Astrocyte (in vitro differentiated cells and primary cell): ENCODE measurements around the gene HES1. TPM values are rescaled to one million over a fixed set of nuclear protein-coding genes. Genes with fewer than 3 reads are reported as not detected.

ENCODE experiments used
- DNase-seq: peaks from one replicate; pipeline ENCODE4 v3.0.0-alpha.2; 2010; ENCODE audit warnings: low read depth
- FAIRE-seq: peaks from 2 replicates; lab custom pipeline; 2011; peaks lifted over from hg19 to GRCh38; lab: Jason Lieb, UNC
- H2AFZ ChIP-seq: 2 replicates; pipeline ENCODE4 v1.6.0; 2012; ENCODE audit warnings: low read depth, low read length, inconsistent platforms
- H3K27ac ChIP-seq: 2 replicates; pipeline ENCODE4 v1.5.1; 2011; ENCODE audit warnings: low read depth, low read length, inconsistent platforms
- H3K27me3 ChIP-seq: 2 replicates; pipeline ENCODE4 v1.6.0; 2011; ENCODE audit warnings: low read length, inconsistent platforms; ENCODE audit not compliant: insufficient read depth
- H3K36me3 ChIP-seq: 2 replicates; pipeline ENCODE4 v1.5.1; 2011; ENCODE audit warnings: low read length, inconsistent platforms; ENCODE audit not compliant: insufficient read depth
- H3K4me1 ChIP-seq: 2 replicates; pipeline ENCODE4 v1.5.1; 2011; ENCODE audit warnings: low read length, inconsistent platforms; ENCODE audit not compliant: insufficient read depth
- H3K4me2 ChIP-seq: 2 replicates; pipeline ENCODE4 v1.6.0; 2012; ENCODE audit warnings: low read length, inconsistent platforms
- H3K4me3 ChIP-seq: 2 replicates; pipeline ENCODE4 v1.5.1; 2011; ENCODE audit warnings: low read depth, mild to moderate bottlenecking, low read length, inconsistent platforms; ENCODE audit not compliant: insufficient read depth
- H3K79me2 ChIP-seq: 2 replicates; pipeline ENCODE4 v1.6.0; 2012; ENCODE audit warnings: mild to moderate bottlenecking, low read length, inconsistent platforms; ENCODE audit not compliant: insufficient read depth
- H3K9ac ChIP-seq: 2 replicates; pipeline ENCODE4 v1.6.0; 2012; ENCODE audit warnings: mild to moderate bottlenecking, low read length, inconsistent platforms
- H3K9me3 ChIP-seq: 2 replicates; pipeline ENCODE4 v1.5.1; 2012; ENCODE audit warnings: low read depth, mild to moderate bottlenecking, low read length, inconsistent platforms; ENCODE audit not compliant: insufficient read depth
- H4K20me1 ChIP-seq: 2 replicates; pipeline ENCODE4 v1.6.0; 2012; ENCODE audit warnings: low read length, inconsistent platforms; ENCODE audit not compliant: insufficient read depth
- H3K27ac Mint-ChIP-seq: one replicate; pipeline ENCODE4 v1.8.0; 2021; ENCODE audit warnings: mild to moderate bottlenecking, mixed read lengths; ENCODE audit not compliant: unreplicated experiment
- H3K27me3 Mint-ChIP-seq: one replicate; pipeline ENCODE4 v1.8.0; 2021; ENCODE audit warnings: low read depth, mixed read lengths; ENCODE audit not compliant: unreplicated experiment
- H3K36me3 Mint-ChIP-seq: one replicate; pipeline ENCODE4 v1.8.0; 2021; ENCODE audit warnings: low read depth, mixed read lengths; ENCODE audit not compliant: unreplicated experiment
- H3K4me1 Mint-ChIP-seq: one replicate; pipeline ENCODE4 v1.8.0; 2021; ENCODE audit warnings: low read depth, mixed read lengths; ENCODE audit not compliant: unreplicated experiment
- H3K4me3 Mint-ChIP-seq: one replicate; pipeline ENCODE4 v1.8.0; 2021; ENCODE audit warnings: mild to moderate bottlenecking, moderate library complexity, mixed read lengths; ENCODE audit not compliant: unreplicated experiment
- H3K9me3 Mint-ChIP-seq: one replicate; pipeline ENCODE4 v1.8.0; 2021; ENCODE audit warnings: mild to moderate bottlenecking, mixed read lengths; ENCODE audit not compliant: unreplicated experiment
- CTCF ChIP-seq: IDR thresholded peaks from 2 replicates; pipeline ENCODE4 v1.5.1; 2011; ENCODE audit warnings: low read depth, mild to moderate bottlenecking, inconsistent platforms, low read length, moderate library complexity; ENCODE audit not compliant: insufficient read depth
- EZH2 ChIP-seq: IDR thresholded peaks from 2 replicates; pipeline ENCODE4 v1.6.1; 2012; ENCODE audit warnings: mild to moderate bottlenecking, low read length, inconsistent platforms; ENCODE audit not compliant: insufficient read depth
- total RNA-seq: library from RNA; stranded (reverse); gene quantifications from 2 replicates; pipeline ENCODE4 v1.2.1, GENCODE V29; 2021

The HES1 gene
- total RNA-seq, 1 donor from 2014 or later, result 46.5 TPM

GRCh38 chr3:194140520-194141414 is 4.8 kb downstream of the HES1 start:
- H3K9me3 Mint-ChIP-seq, result no peaks in the 10 kb centered on the region
- Histone ChIP-seq H2AFZ (no peak overlapping the region), H3K9ac (peak overlapping the region; percentile 99), H3K4me1 (peaks cover 39% of the 10 kb centered on the region), H3K79me2 (peaks cover 21% of the 10 kb centered on the region), H3K4me2 (peak overlapping the region; percentile 87), H3K27ac (peak overlapping the region; percentile 96), H3K4me3 (peak overlapping the region; percentile 30), H3K9me3 (no peaks in the 10 kb centered on the region), H4K20me1 (peaks cover 11% of the 10 kb centered on the region), H3K27me3 (no peaks in the 10 kb centered on the region), H3K36me3 (no peaks in the 10 kb centered on the region)
- peaks cover 6% of the 10 kb centered on the region for H3K36me3 Mint-ChIP-seq
- DNase-seq (peak; percentile 62), FAIRE-seq (no peak)
- peak overlapping the region; percentile 44 for H3K27ac Mint-ChIP-seq
- TF ChIP-seq EZH2 (no peak), CTCF (no peak)
- peaks cover 26% of the 10 kb centered on the region for H3K4me1 Mint-ChIP-seq
- H3K27me3 Mint-ChIP-seq, result peaks cover 16% of the 10 kb centered on the region
- H3K4me3 Mint-ChIP-seq, result no peak overlapping the region

GRCh38 chr3:194141415-194142155 is 5.6 kb downstream of the HES1 start:
- no peak for TF ChIP-seq EZH2
- TF ChIP-seq CTCF, result no peak
- Histone ChIP-seq H3K9me3 (no peaks in the 10 kb centered on the region), H2AFZ (peak overlapping the region; percentile 29), H3K4me3 (peak overlapping the region; percentile 26), H3K36me3 (no peaks in the 10 kb centered on the region), H3K79me2 (peaks cover 17% of the 10 kb centered on the region), H4K20me1 (peaks cover 11% of the 10 kb centered on the region), H3K4me1 (peaks cover 39% of the 10 kb centered on the region), H3K9ac (peak overlapping the region; percentile 99), H3K4me2 (peak overlapping the region; percentile 87), H3K27ac (peak overlapping the region; percentile 98), H3K27me3 (no peaks in the 10 kb centered on the region)
- peak; percentile 92 for DNase-seq
- no peak for FAIRE-seq
- H3K27ac Mint-ChIP-seq, result peak overlapping the region; percentile 70
- peaks cover 23% of the 10 kb centered on the region for H3K27me3 Mint-ChIP-seq
- no peaks in the 10 kb centered on the region for H3K9me3 Mint-ChIP-seq
- H3K4me3 Mint-ChIP-seq, result peak overlapping the region; percentile 68
- peaks cover 26% of the 10 kb centered on the region for H3K4me1 Mint-ChIP-seq
- H3K36me3 Mint-ChIP-seq, result peaks cover 6% of the 10 kb centered on the region
